ENCODE measurements around the gene BAIAP2.

DNA sequence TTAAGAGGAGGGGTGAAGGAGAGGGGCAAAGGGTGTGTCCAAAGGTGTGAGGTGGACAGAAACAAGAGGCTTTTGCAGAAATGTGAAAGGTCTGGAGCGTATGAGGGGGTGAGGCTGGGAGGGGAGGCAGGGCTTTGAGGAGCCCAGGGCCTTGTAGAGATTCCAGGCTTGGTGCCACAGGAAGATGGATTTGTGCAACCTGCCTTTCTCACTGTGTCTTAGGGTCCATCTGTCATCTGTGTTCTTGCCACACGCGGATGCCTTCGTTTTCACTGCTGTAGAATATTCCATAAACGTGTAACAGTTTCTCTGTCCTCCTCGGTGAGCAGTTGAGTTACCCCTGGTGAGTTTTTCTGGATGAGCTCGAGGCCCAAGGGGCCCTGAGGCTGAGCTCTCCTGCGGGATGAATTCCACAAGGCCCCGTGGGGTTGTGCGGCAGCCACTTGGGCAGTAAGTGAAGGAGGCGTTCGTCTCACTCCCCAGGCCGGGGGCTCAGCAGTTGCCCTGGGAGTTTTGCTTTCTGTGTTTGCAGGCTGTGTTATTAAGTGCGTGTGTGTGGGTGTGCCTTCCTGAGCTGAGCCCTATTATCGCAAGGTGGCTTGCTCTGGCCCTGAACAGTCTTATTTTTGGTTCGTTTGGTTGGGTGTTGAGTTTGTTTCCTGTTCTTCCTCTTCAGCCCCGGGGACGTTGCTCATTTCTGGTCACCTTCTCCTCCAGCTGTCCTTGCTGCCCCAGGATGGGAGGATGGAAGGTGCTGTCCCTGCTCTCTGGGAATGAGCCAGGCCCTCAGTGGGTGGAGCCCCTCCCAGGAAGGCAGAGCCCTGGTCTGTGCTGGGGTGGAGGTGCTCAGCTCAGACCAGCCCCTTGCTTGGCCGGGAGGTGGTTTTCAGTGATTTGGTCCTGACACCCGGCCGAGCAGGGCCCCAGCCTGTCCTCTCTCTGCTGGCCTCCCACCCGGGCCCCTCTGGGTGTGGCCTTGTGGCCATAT lies 28.4 kb downstream of the BAIAP2 start:
- TF ChIP-seq, protein P1, sequence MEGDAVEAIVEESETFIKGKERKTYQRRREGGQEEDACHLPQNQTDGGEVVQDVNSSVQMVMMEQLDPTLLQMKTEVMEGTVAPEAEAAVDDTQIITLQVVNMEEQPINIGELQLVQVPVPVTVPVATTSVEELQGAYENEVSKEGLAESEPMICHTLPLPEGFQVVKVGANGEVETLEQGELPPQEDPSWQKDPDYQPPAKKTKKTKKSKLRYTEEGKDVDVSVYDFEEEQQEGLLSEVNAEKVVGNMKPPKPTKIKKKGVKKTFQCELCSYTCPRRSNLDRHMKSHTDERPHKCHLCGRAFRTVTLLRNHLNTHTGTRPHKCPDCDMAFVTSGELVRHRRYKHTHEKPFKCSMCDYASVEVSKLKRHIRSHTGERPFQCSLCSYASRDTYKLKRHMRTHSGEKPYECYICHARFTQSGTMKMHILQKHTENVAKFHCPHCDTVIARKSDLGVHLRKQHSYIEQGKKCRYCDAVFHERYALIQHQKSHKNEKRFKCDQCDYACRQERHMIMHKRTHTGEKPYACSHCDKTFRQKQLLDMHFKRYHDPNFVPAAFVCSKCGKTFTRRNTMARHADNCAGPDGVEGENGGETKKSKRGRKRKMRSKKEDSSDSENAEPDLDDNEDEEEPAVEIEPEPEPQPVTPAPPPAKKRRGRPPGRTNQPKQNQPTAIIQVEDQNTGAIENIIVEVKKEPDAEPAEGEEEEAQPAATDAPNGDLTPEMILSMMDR (IDR thresholded peaks at IDR 0.05; ENCODE audit: poor library complexity, severe bottlenecking) = no peak
- TF ChIP-seq RAD21 (conservative IDR thresholded peaks at IDR 0.05) (no peak), EP300 (conservative IDR thresholded peaks at IDR 0.05; ENCODE audit: poor library complexity, severe bottlenecking) (no peak), TAF1 (IDR thresholded peaks at IDR 0.05; ENCODE audit: low read depth) (no peak), SMC3 (conservative IDR thresholded peaks at IDR 0.05; ENCODE audit: poor library complexity) (no peak), EZH2 (IDR thresholded peaks at IDR 0.05; ENCODE audit: borderline replicate concordance, insufficient read depth, low read length, poor library complexity, severe bottlenecking) (no peak), POLR2AphosphoS5 (IDR thresholded peaks at IDR 0.05) (no peak), MXI1 (conservative IDR thresholded peaks at IDR 0.05; ENCODE audit: poor library complexity, severe bottlenecking) (no peak)
- TF ChIP-seq, protein P2, sequence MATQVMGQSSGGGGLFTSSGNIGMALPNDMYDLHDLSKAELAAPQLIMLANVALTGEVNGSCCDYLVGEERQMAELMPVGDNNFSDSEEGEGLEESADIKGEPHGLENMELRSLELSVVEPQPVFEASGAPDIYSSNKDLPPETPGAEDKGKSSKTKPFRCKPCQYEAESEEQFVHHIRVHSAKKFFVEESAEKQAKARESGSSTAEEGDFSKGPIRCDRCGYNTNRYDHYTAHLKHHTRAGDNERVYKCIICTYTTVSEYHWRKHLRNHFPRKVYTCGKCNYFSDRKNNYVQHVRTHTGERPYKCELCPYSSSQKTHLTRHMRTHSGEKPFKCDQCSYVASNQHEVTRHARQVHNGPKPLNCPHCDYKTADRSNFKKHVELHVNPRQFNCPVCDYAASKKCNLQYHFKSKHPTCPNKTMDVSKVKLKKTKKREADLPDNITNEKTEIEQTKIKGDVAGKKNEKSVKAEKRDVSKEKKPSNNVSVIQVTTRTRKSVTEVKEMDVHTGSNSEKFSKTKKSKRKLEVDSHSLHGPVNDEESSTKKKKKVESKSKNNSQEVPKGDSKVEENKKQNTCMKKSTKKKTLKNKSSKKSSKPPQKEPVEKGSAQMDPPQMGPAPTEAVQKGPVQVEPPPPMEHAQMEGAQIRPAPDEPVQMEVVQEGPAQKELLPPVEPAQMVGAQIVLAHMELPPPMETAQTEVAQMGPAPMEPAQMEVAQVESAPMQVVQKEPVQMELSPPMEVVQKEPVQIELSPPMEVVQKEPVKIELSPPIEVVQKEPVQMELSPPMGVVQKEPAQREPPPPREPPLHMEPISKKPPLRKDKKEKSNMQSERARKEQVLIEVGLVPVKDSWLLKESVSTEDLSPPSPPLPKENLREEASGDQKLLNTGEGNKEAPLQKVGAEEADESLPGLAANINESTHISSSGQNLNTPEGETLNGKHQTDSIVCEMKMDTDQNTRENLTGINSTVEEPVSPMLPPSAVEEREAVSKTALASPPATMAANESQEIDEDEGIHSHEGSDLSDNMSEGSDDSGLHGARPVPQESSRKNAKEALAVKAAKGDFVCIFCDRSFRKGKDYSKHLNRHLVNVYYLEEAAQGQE (IDR thresholded peaks at IDR 0.05; ENCODE audit: borderline replicate concordance) = no peak
